SK-N-SH treated with all-trans-retinoic acid at 6 μM for 48 hours (cell line): ENCODE results near the gene RPS8.

Experiments used
- ATAC-seq: fragments of 200-7000 bp; cut with Tn5 transposase; 3 replicates; pipeline ENCODE4 v1.9.1; 2020; ENCODE audit warnings: mild to moderate bottlenecking, moderate library complexity
- ARNTL ChIP-seq: fragments of 450-650 bp; formaldehyde crosslinking; IDR thresholded peaks from 2 replicates; pipeline ENCODE4 v1.5.0; 2020; ENCODE audit warnings: low read depth, mild to moderate bottlenecking, moderate library complexity, borderline replicate concordance
- BACH2 ChIP-seq: fragments of 250-450 bp; sonication (Bioruptor Pico); IDR thresholded peaks from 2 replicates; pipeline ENCODE4 v1.9.0; 2021; ENCODE audit warnings: mild to moderate bottlenecking, borderline replicate concordance
- CREB5 ChIP-seq: fragments of 250-450 bp; sonication (Bioruptor Pico); IDR thresholded peaks from 2 replicates; pipeline ENCODE4 v1.5.1; 2020; ENCODE audit warnings: low read depth, mild to moderate bottlenecking, moderate library complexity
- CSDC2 ChIP-seq: fragments of 250-450 bp; sonication (Bioruptor Pico); IDR thresholded peaks from 2 replicates; pipeline ENCODE4 v1.5.0; 2020; ENCODE audit warnings: mild to moderate bottlenecking, moderate library complexity
- CSRNP3 ChIP-seq: fragments of 250-450 bp; sonication (Bioruptor Pico); IDR thresholded peaks from 2 replicates; pipeline ENCODE4 v1.5.1; 2021; ENCODE audit warnings: mild to moderate bottlenecking, moderate library complexity
- ESRRG ChIP-seq: fragments of 250-450 bp; sonication (Bioruptor Pico); IDR thresholded peaks from 2 replicates; pipeline ENCODE4 v1.6.1; 2021; ENCODE audit warnings: mild to moderate bottlenecking
- GLIS3 ChIP-seq: fragments of 250-450 bp; sonication (Bioruptor Pico); IDR thresholded peaks from 2 replicates; pipeline ENCODE4 v1.5.0; 2020; ENCODE audit warnings: mild to moderate bottlenecking, moderate library complexity
- ISL1 ChIP-seq: fragments of 250-450 bp; sonication (Bioruptor Pico); IDR thresholded peaks from 2 replicates; pipeline ENCODE4 v2.1.2; 2022; ENCODE audit warnings: mild to moderate bottlenecking, moderate library complexity
- OSR1 ChIP-seq: fragments of 250-450 bp; sonication (Bioruptor Pico); IDR thresholded peaks from 2 replicates; pipeline ENCODE4 v1.8.0; 2022; ENCODE audit warnings: moderate library complexity, mild to moderate bottlenecking, inconsistent platforms
- POU6F1 ChIP-seq: fragments of 250-450 bp; sonication (Bioruptor Pico); IDR thresholded peaks from 2 replicates; pipeline ENCODE4 v1.8.0; 2021; ENCODE audit warnings: low read depth, mild to moderate bottlenecking, moderate library complexity, borderline replicate concordance
- SNAI2 ChIP-seq: fragments of 250-450 bp; sonication (Bioruptor Pico); IDR thresholded peaks from 2 replicates; pipeline ENCODE4 v1.5.0; 2020; ENCODE audit warnings: mild to moderate bottlenecking, moderate library complexity
- TCF4 ChIP-seq: fragments of 250-450 bp; sonication (Bioruptor Pico); IDR thresholded peaks from 2 replicates; pipeline ENCODE4 v1.8.0; 2021; ENCODE audit warnings: mild to moderate bottlenecking, moderate library complexity, borderline replicate concordance
- TSHZ2 ChIP-seq: fragments of 250-450 bp; sonication (Bioruptor Pico); IDR thresholded peaks from 2 replicates; pipeline ENCODE4 v1.5.0; 2020; ENCODE audit warnings: mild to moderate bottlenecking, moderate library complexity
- ZC3H10 ChIP-seq: fragments of 250-450 bp; sonication (Bioruptor Pico); IDR thresholded peaks from 2 replicates; pipeline ENCODE4 v1.5.1; 2021; ENCODE audit warnings: mild to moderate bottlenecking, moderate library complexity
- ZFP3 ChIP-seq: fragments of 250-450 bp; sonication (Bioruptor Pico); IDR thresholded peaks from 2 replicates; pipeline ENCODE4 v1.5.0; 2020; ENCODE audit warnings: mild to moderate bottlenecking, moderate library complexity
- ZNF565 ChIP-seq: fragments of 450-650 bp; formaldehyde crosslinking; conservative IDR thresholded peaks from 2 replicates; pipeline ENCODE4 v1.5.0; 2020; ENCODE audit warnings: low read depth, mild to moderate bottlenecking, moderate library complexity
- ZNF70 ChIP-seq: fragments of 450-650 bp; formaldehyde crosslinking; IDR thresholded peaks from 2 replicates; pipeline ENCODE4 v1.5.0; 2020; ENCODE audit warnings: mild to moderate bottlenecking, moderate library complexity
- ZNF8 ChIP-seq: fragments of 450-650 bp; formaldehyde crosslinking; IDR thresholded peaks from 2 replicates; pipeline ENCODE4 v1.5.0; 2020; ENCODE audit warnings: mild to moderate bottlenecking, moderate library complexity

RPS8 gene

GRCh38 chr1:44783697-44784093 is 8.4 kb downstream of the RPS8 start:
- ATAC-seq = no peak
- no peak for TF ChIP-seq GLIS3
- TF ChIP-seq ZNF565 (CRISPR knock-in tag) = no peak
- TF ChIP-seq ZNF70 = no peak

GRCh38 chr1:44784094-44785028 is 9.0 kb downstream of the RPS8 start:
- ATAC-seq = 0 out of 3 replicates have a peak, but pooled peaks have one; percentile 2
- TF ChIP-seq TSHZ2 (CRISPR knock-in tag) = no peak
- TF ChIP-seq TCF4 (CRISPR knock-in tag) = no peak
- no peak for TF ChIP-seq CSRNP3 (CRISPR knock-in tag)
- no peak for TF ChIP-seq ZC3H10 (CRISPR knock-in tag)
- TF ChIP-seq ARNTL (CRISPR knock-in tag) = no peak

GRCh38 chr1:44785029-44785380 is 9.7 kb downstream of the RPS8 start:
- TF ChIP-seq SNAI2 (CRISPR knock-in tag) = no peak
- TF ChIP-seq CSDC2 (CRISPR knock-in tag) = no peak
- no peak for TF ChIP-seq ZNF8 (CRISPR knock-in tag)
- ATAC-seq = no peak

- no peak for TF ChIP-seq BACH2 (CRISPR knock-in tag)
- no peak for TF ChIP-seq ZFP3 (CRISPR knock-in tag)
- no peak for TF ChIP-seq GLIS3
- no peak for TF ChIP-seq ZC3H10 (CRISPR knock-in tag)
- TF ChIP-seq SNAI2 (CRISPR knock-in tag) = no peak
- TF ChIP-seq CSRNP3 (CRISPR knock-in tag) = no peak
- no peak for TF ChIP-seq CREB5 (CRISPR knock-in tag)
- TF ChIP-seq POU6F1 (CRISPR knock-in tag) = no peak
- TF ChIP-seq OSR1 = no peak
- TF ChIP-seq ZNF8 (CRISPR knock-in tag) = no peak
- no peak for TF ChIP-seq ESRRG (CRISPR knock-in tag)
- TF ChIP-seq CSDC2 (CRISPR knock-in tag) = no peak
- TF ChIP-seq ARNTL (CRISPR knock-in tag) = no peak
- TF ChIP-seq ISL1 (CRISPR knock-in tag) = no peak
- ATAC-seq = no peak
Observed at GRCh38 chr1:44785501-44786137, 10.3 kb downstream of the RPS8 start.
